Measurements from ENCODE around the gene PRPSAP2. TPM values are rescaled to one million over a fixed set of nuclear protein-coding genes. Genes with fewer than 3 reads are reported as not detected.

PRPSAP2 gene
- total and polyA plus RNA-seq, 4 donors: 18.2 to 56.1 (median 23.3) TPM

GRCh38 chr17:18889658-18890057 is 31.7 kb downstream of the PRPSAP2 start:
- peaks cover 17 to 35% (median 26%) of the 10 kb centered on the region in 4 donors for H3K36me3 ChIP-seq (ENCODE audit: control insufficient read depth in 4 of 4, insufficient read depth in 4 of 4, low read length in 4 of 4)
- no peak overlapping the region for H3K27ac ChIP-seq (ENCODE audit: low read depth in 1 of 2, low read length in 1 of 2)
- no peak for DNase-seq
- H3K27me3 ChIP-seq (ENCODE audit: control insufficient read depth in 3 of 3, insufficient read depth in 3 of 3, low read length in 2 of 3): no peaks in the 10 kb centered on the region
- TF ChIP-seq, protein P1, sequence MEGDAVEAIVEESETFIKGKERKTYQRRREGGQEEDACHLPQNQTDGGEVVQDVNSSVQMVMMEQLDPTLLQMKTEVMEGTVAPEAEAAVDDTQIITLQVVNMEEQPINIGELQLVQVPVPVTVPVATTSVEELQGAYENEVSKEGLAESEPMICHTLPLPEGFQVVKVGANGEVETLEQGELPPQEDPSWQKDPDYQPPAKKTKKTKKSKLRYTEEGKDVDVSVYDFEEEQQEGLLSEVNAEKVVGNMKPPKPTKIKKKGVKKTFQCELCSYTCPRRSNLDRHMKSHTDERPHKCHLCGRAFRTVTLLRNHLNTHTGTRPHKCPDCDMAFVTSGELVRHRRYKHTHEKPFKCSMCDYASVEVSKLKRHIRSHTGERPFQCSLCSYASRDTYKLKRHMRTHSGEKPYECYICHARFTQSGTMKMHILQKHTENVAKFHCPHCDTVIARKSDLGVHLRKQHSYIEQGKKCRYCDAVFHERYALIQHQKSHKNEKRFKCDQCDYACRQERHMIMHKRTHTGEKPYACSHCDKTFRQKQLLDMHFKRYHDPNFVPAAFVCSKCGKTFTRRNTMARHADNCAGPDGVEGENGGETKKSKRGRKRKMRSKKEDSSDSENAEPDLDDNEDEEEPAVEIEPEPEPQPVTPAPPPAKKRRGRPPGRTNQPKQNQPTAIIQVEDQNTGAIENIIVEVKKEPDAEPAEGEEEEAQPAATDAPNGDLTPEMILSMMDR (IDR thresholded peaks at IDR 0.05; ENCODE audit: control extremely low read depth, extremely low read depth): no peak
- peaks cover 0 to 2% (median 0%) of the 10 kb centered on the region in 5 donors for H3K4me1 ChIP-seq (ENCODE audit: control insufficient read depth in 5 of 5, insufficient read depth in 5 of 5, low read length in 5 of 5)
- H3K4me3 ChIP-seq: no peak overlapping the region
- whole genome bisulfite sequencing, 2 donors: 53 to 80% methylated on average over 5 of the region's 5 CpGs
- no peak overlapping the region for H3K9ac ChIP-seq (ENCODE audit: insufficient read depth in 1 of 2, low read length in 2 of 2)
- peaks cover 0 to under 1% (median 0%) of the 10 kb centered on the region in 4 donors for H3K9me3 ChIP-seq (ENCODE audit: control insufficient read depth in 4 of 4, insufficient read depth in 3 of 4, low read length in 3 of 4)
- ATAC-seq (ENCODE audit: insufficient read depth, low FRiP score): no peak

GRCh38 chr17:18891541-18891940 is 33.6 kb downstream of the PRPSAP2 start:
- TF ChIP-seq, protein P1 (IDR thresholded peaks at IDR 0.05; ENCODE audit: control extremely low read depth, extremely low read depth): no peak
- peaks cover 18 to 35% (median 26%) of the 10 kb centered on the region in 4 donors for H3K36me3 ChIP-seq (ENCODE audit: control insufficient read depth in 4 of 4, insufficient read depth in 4 of 4, low read length in 4 of 4)
- no peaks in the 10 kb centered on the region for H3K27me3 ChIP-seq (ENCODE audit: control insufficient read depth in 3 of 3, insufficient read depth in 3 of 3, low read length in 2 of 3)
- peaks cover 0 to 2% (median 0%) of the 10 kb centered on the region in 5 donors for H3K4me1 ChIP-seq (ENCODE audit: control insufficient read depth in 5 of 5, insufficient read depth in 5 of 5, low read length in 5 of 5)
- DNase-seq (no peak), ATAC-seq (ENCODE audit: insufficient read depth, low FRiP score) (no peak)
- no peak overlapping the region for H3K4me3 ChIP-seq
- no peak overlapping the region for H3K9ac ChIP-seq (ENCODE audit: insufficient read depth in 1 of 2, low read length in 2 of 2)
- 93 to 99% methylated on average over 6 of the region's 6 CpGs for WGBS, 2 donors
- no peak overlapping the region for H3K27ac ChIP-seq (ENCODE audit: low read depth in 1 of 2, low read length in 1 of 2)
- H3K9me3 ChIP-seq (ENCODE audit: control insufficient read depth in 4 of 4, insufficient read depth in 3 of 4, low read length in 3 of 4): peaks cover 0 to 4% (median 0%) of the 10 kb centered on the region in 4 donors

GRCh38 chr17:18896146-18896545 is 38.2 kb downstream of the PRPSAP2 start:
- Histone ChIP-seq H3K9me3 (ENCODE audit: control insufficient read depth in 4 of 4, insufficient read depth in 3 of 4, low read length in 3 of 4) (peaks cover 0 to 7% (median 0%) of the 10 kb centered on the region in 4 donors), H3K9ac (ENCODE audit: insufficient read depth in 1 of 2, low read length in 2 of 2) (no peak overlapping the region), H3K4me1 (ENCODE audit: control insufficient read depth in 5 of 5, insufficient read depth in 5 of 5, low read length in 5 of 5) (peaks cover 0 to 2% (median 0%) of the 10 kb centered on the region in 5 donors), H3K36me3 (ENCODE audit: control insufficient read depth in 4 of 4, insufficient read depth in 4 of 4, low read length in 4 of 4) (peaks cover 8 to 40% (median 26%) of the 10 kb centered on the region in 4 donors), H3K4me3 (no peak overlapping the region), H3K27ac (ENCODE audit: low read depth in 1 of 2, low read length in 1 of 2) (no peak overlapping the region), H3K27me3 (ENCODE audit: control insufficient read depth in 3 of 3, insufficient read depth in 3 of 3, low read length in 2 of 3) (no peaks in the 10 kb centered on the region)
- no peak for ATAC-seq (ENCODE audit: insufficient read depth, low FRiP score)
- no peak for DNase-seq
- WGBS, 2 donors: 89 to 93% methylated on average over 1 of the region's 1 CpG
- TF ChIP-seq, protein P1 (IDR thresholded peaks at IDR 0.05; ENCODE audit: control extremely low read depth, extremely low read depth): no peak

DNA sequence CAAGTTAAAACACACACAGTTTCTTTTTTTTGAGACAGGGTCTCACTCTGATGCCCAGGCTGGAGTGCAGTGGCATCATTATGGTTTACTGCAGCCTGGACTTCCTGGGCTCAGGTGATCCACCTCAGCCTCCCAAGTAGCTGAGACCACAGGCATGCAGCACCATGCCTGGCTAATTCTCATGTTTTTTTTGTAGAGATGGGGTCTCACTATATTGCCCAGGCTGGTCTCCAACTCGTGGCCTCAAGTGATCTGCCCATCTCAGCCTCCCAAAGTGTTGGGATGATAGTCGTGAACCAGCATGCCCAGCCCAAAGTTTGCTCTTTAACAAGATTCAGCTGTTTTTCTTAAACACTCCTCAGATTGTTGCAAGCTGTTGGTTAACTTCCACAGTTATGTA is 39.0 kb downstream of the PRPSAP2 start:
- Histone ChIP-seq H3K9me3 (ENCODE audit: control insufficient read depth in 4 of 4, insufficient read depth in 3 of 4, low read length in 3 of 4) (peaks cover 0 to 7% (median 0%) of the 10 kb centered on the region in 4 donors), H3K4me1 (ENCODE audit: control insufficient read depth in 5 of 5, insufficient read depth in 5 of 5, low read length in 5 of 5) (peaks cover 0 to under 1% (median 0%) of the 10 kb centered on the region in 5 donors), H3K27ac (ENCODE audit: low read depth in 1 of 2, low read length in 1 of 2) (no peak overlapping the region), H3K4me3 (no peak overlapping the region), H3K27me3 (ENCODE audit: control insufficient read depth in 3 of 3, insufficient read depth in 3 of 3, low read length in 2 of 3) (no peaks in the 10 kb centered on the region), H3K36me3 (ENCODE audit: control insufficient read depth in 4 of 4, insufficient read depth in 4 of 4, low read length in 4 of 4) (peaks cover 3 to 35% (median 23%) of the 10 kb centered on the region in 4 donors), H3K9ac (ENCODE audit: insufficient read depth in 1 of 2, low read length in 2 of 2) (no peak overlapping the region)
- ATAC-seq (ENCODE audit: insufficient read depth, low FRiP score) (no peak), DNase-seq (no peak)
- 91 to 93% methylated on average over 2 of the region's 2 CpGs for WGBS, 2 donors
- TF ChIP-seq, protein P1 (IDR thresholded peaks at IDR 0.05; ENCODE audit: control extremely low read depth, extremely low read depth): no peak
